DND-41 (cell line): Measurements from ENCODE around the gene NOS1AP.

Experiments
- ATAC-seq: fragments of 200-7000 bp; cut with Tn5 transposase; 3 replicates; pipeline ENCODE4 v1.9.1; 2021; ENCODE audit warnings: low read depth; ENCODE audit not compliant: insufficient read depth
- DNase-seq: peaks from one replicate; pipeline ENCODE4 v3.0.0-alpha.2; 2020
- H2AFZ ChIP-seq: 2 replicates; pipeline ENCODE4 v1.6.0; 2012; ENCODE audit warnings: low read depth, low read length
- H3K27ac ChIP-seq: 2 replicates; pipeline ENCODE4 v1.5.1; 2012; ENCODE audit warnings: low read length, inconsistent platforms
- H3K27me3 ChIP-seq: fragments of 200-600 bp; sonication (generic); 2 replicates; pipeline ENCODE4 v1.6.0; 2012; ENCODE audit warnings: low read length, mild to moderate bottlenecking, inconsistent platforms; ENCODE audit not compliant: insufficient read depth, poor library complexity
- H3K36me3 ChIP-seq: 2 replicates; pipeline ENCODE4 v1.5.1; 2012; ENCODE audit warnings: low read length, inconsistent platforms; ENCODE audit not compliant: insufficient read depth
- H3K4me1 ChIP-seq: 2 replicates; pipeline ENCODE4 v1.5.1; 2012; ENCODE audit warnings: mild to moderate bottlenecking, low read length; ENCODE audit not compliant: insufficient read depth
- H3K4me2 ChIP-seq: 2 replicates; pipeline ENCODE4 v1.6.0; 2012; ENCODE audit warnings: mild to moderate bottlenecking, moderate library complexity, low read length, inconsistent platforms; ENCODE audit not compliant: insufficient read depth
- H3K4me3 ChIP-seq, 2 experiments: fragments of 200-600 bp in 1 of 2; shearing (Covaris generic) in 1 of 2; 2 replicates each; pipeline ENCODE4 v1.5.1; 2012 to 2016; ENCODE audit warnings: inconsistent platforms in 2 of 2, low read length in 2 of 2, mild to moderate bottlenecking in 2 of 2, low read depth in 1 of 2, moderate library complexity in 1 of 2
- H3K79me2 ChIP-seq: 2 replicates; pipeline ENCODE4 v1.6.0; 2012; ENCODE audit warnings: low read length, inconsistent platforms; ENCODE audit not compliant: insufficient read depth
- H3K9ac ChIP-seq: 2 replicates; pipeline ENCODE4 v1.6.0; 2012; ENCODE audit warnings: low read depth, mild to moderate bottlenecking, inconsistent platforms, low read length, moderate library complexity
- H3K9me3 ChIP-seq: 2 replicates; pipeline ENCODE4 v1.5.1; 2012; ENCODE audit warnings: low read length, moderate library complexity, mild to moderate bottlenecking, inconsistent platforms; ENCODE audit not compliant: insufficient read depth, severe bottlenecking
- H4K20me1 ChIP-seq: 2 replicates; pipeline ENCODE4 v1.6.0; 2012; ENCODE audit warnings: low read length; ENCODE audit not compliant: insufficient read depth
- CTCF ChIP-seq: IDR thresholded peaks from 2 replicates; pipeline ENCODE4 v1.5.1; 2012; ENCODE audit warnings: borderline replicate concordance, low read length, moderate library complexity, mild to moderate bottlenecking; ENCODE audit not compliant: poor library complexity, severe bottlenecking; ENCODE audit errors: extremely low read depth
- EZH2 ChIP-seq: IDR thresholded peaks from 3 replicates; pipeline ENCODE4 v1.6.1; 2012; ENCODE audit warnings: borderline replicate concordance, low read depth, mild to moderate bottlenecking, moderate library complexity, low read length, inconsistent platforms; ENCODE audit not compliant: severe bottlenecking

NOS1AP gene

DNA sequence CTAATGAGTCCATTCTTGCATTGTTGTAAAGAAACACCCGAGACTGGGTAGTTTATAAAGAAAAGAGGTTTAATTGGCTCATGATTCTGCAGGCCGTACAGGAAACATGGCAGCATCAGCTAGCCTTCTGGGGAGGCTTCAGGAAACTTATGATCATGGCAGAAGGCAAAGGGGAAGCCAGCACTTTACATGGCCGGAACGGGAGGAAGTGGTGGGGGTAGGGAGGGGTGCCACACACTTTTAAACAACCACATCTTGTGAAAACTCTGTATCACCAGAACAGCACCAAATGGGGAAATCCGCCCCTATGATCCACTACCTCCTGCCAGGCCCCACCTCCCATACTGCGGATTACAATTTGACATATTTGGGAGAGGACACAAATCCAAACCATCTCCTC lies 43.9 kb downstream of the NOS1AP start:
- Histone ChIP-seq H3K4me3 (no peak overlapping the region), H3K9me3 (peaks cover 2% of the 10 kb centered on the region), H3K4me2 (no peak overlapping the region), H2AFZ (no peak overlapping the region), H3K27me3 (peaks cover 23% of the 10 kb centered on the region), H3K9ac (no peak overlapping the region), H3K4me1 (no peaks in the 10 kb centered on the region), H3K36me3 (no peaks in the 10 kb centered on the region), H4K20me1 (no peaks in the 10 kb centered on the region), H3K27ac (no peak overlapping the region), H3K79me2 (no peaks in the 10 kb centered on the region)
- TF ChIP-seq CTCF, result no peak
- TF ChIP-seq EZH2, result no peak
- ATAC-seq, result no peak
- DNase-seq, result no peak

- Histone ChIP-seq H3K27ac (no peak overlapping the region), H2AFZ (no peak overlapping the region), H3K4me1 (no peaks in the 10 kb centered on the region), H3K4me3 (no peak overlapping the region), H3K79me2 (no peaks in the 10 kb centered on the region), H3K27me3 (peaks cover 20% of the 10 kb centered on the region), H3K9me3 (no peaks in the 10 kb centered on the region), H3K9ac (no peak overlapping the region), H3K36me3 (no peaks in the 10 kb centered on the region), H3K4me2 (no peak overlapping the region), H4K20me1 (no peaks in the 10 kb centered on the region)
- ATAC-seq, result no peak
- DNase-seq, result no peak
- TF ChIP-seq CTCF (no peak), EZH2 (no peak)
Measured at GRCh38 chr1:162117039-162117774, 47.7 kb downstream of the NOS1AP start.

DNA sequence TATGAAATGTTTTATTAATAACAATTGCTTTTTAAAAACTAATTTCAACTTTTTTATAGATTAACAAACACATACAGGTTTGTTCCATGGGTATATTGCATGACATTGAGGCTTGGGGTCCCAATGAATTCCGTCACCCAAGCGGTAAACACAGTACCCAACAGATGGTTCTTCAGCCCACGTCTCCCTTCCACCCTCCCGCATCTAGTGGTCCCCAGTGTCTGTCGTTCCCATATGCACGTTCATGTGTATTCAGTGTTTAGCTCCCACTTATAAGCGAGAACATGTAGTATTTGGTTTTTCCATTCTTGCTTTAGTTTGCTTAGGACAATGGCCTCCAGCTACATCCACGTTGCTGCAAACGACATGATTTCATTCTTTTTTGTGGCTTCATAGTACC lies 48.6 kb downstream of the NOS1AP start:
- Histone ChIP-seq H2AFZ (no peak overlapping the region), H3K36me3 (no peaks in the 10 kb centered on the region), H3K9ac (no peak overlapping the region), H4K20me1 (no peaks in the 10 kb centered on the region), H3K4me1 (no peaks in the 10 kb centered on the region), H3K4me3 (no peak overlapping the region), H3K4me2 (no peak overlapping the region), H3K79me2 (no peaks in the 10 kb centered on the region), H3K27me3 (peaks cover 19% of the 10 kb centered on the region), H3K27ac (no peak overlapping the region), H3K9me3 (no peaks in the 10 kb centered on the region)
- no peak for TF ChIP-seq EZH2
- TF ChIP-seq CTCF, result no peak
- no peak for DNase-seq
- no peak for ATAC-seq
